GM13977 (cell line): ENCODE data around the gene GAS2L2.
"Not testable (repeated sequence)": the region's sequence is repeated elsewhere in the genome, so short reads cannot be mapped to it uniquely, and the experiment has no call there.

ENCODE experiments used
- DNase-seq: peaks from one replicate; pipeline ENCODE4 v3.0.0; 2012; ENCODE audit warnings: low spot score
- in situ Hi-C: fragments of 300-500 bp; cut with MboI; formaldehyde crosslinking; loops from one replicate; pipeline ENCODE4 v1.12.0; 2022; ENCODE audit warnings: low sequenced_read_pairs, low pct_unique_long_range_greater_than_20kb, mixed read lengths, inconsistent platforms; ENCODE audit not compliant: unreplicated experiment
- TF ChIP-seq, protein P1 (sequence below): IDR thresholded peaks from 2 replicates; pipeline ENCODE4 v1.5.1; 2012; ENCODE audit warnings: mild to moderate bottlenecking, control low read depth; ENCODE audit not compliant: insufficient read depth; ENCODE audit errors: extremely low read depth, missing control alignments

GAS2L2 gene

GRCh38 chr17:35760587-35760986 lies 7.5 kb upstream of the GAS2L2 start, which contains the start of gene C17orf50:
TSS of gene C17orf50 (plus strand) at chr17:35760887. CDS start at chr17:35760942, 55 bp downstream.
- in situ Hi-C loops: no loop called here
- DNase-seq: no peak
- TF ChIP-seq, protein P1, sequence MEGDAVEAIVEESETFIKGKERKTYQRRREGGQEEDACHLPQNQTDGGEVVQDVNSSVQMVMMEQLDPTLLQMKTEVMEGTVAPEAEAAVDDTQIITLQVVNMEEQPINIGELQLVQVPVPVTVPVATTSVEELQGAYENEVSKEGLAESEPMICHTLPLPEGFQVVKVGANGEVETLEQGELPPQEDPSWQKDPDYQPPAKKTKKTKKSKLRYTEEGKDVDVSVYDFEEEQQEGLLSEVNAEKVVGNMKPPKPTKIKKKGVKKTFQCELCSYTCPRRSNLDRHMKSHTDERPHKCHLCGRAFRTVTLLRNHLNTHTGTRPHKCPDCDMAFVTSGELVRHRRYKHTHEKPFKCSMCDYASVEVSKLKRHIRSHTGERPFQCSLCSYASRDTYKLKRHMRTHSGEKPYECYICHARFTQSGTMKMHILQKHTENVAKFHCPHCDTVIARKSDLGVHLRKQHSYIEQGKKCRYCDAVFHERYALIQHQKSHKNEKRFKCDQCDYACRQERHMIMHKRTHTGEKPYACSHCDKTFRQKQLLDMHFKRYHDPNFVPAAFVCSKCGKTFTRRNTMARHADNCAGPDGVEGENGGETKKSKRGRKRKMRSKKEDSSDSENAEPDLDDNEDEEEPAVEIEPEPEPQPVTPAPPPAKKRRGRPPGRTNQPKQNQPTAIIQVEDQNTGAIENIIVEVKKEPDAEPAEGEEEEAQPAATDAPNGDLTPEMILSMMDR: no peak

GRCh38 chr17:35757243-35757642 lies 4.2 kb upstream of the GAS2L2 start:
- in situ Hi-C loops: no loop called here

DNA sequence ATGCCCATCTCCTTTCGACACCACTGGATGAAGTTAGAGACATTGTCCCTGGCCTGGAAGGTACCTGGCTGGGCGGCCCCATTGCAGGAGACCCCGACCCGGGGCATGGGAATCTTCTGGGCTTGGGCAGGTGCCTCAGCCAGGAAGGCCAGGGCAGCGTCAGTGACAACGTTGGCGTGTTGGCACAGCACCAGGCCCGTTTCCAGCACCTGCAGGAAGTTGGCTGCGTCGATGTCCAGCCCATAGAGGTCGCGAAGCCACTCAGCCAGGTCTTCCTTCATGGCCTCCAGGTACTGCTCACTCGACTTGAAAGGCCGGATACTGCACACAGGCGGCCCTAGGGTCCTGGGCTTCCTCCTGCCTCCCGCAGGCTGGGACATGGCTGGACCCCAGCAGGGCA lies 568 bp downstream of the GAS2L2 start:
- DNase-seq: no peak
- in situ Hi-C loops: no loop called here
- TF ChIP-seq, protein P1: no peak

More at GRCh38 chr17:35757243-35757642, 4.2 kb upstream of the GAS2L2 start:
- TF ChIP-seq, protein P1: no peak
- no peak for DNase-seq

DNA sequence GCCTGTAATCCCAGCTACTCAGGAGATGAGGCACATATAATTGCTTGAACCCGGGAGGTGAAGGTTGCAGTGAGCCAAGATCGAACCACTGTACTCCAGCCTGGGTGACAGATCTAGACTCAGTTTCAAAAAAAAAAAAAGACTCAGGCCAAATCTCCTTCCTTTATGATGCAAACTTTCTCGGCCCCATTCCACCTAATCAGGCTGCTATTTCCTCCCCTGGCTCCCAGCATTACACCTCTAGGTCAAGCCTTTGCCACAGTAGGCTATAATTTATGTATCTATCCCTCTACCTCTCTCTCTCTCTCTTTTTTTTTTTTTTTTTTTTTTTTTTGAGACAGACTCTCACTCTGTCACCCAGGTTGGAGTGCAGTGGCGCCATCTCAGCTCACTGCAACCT lies 1.5 kb downstream of the GAS2L2 start:
- DNase-seq, in situ Hi-C loops: not testable (repeated sequence)

DNA sequence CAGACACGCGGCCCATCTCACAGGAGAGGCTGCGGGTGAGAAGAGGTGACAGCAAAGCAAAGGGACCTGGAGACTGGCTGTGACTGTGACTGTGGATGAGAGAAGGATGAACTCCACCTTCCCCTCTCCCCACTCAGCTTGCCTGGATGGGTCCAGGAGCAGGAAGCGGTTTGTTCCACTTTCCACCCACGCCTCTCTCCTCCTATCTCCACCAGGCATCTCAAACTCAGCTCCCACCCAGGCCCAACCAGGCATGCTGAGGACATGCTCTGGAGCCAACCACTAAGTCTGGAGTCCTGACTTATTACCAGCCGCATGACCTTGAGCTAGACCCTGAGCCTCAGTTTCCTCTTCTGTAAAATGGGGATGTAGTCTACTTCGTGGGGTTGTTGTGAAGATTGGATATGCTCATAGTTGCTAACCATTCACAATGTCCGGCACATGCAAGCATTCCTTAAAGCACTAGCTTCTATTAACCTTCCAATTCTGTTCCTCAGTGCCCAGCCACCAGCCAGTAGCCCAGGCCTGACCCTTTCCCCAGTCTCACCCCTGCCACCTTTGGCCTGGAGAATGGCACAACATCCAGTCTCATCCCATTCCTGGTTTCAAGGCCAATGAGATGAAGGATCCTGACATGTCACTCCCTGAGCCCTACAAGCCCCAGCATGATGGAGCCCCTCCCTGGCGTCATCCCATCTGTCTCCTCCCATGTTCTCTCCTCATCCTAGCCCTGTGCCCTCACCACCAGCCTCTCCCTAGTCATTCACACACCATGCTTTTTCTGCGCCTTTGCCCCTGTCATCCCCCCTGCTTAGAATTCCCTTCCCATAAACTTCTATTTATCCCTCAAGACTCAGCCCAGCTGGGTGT lies 2.3 kb downstream of the GAS2L2 start:
- no peak for DNase-seq
- in situ Hi-C loops: no loop called here
- TF ChIP-seq, protein P1: no peak

DNA sequence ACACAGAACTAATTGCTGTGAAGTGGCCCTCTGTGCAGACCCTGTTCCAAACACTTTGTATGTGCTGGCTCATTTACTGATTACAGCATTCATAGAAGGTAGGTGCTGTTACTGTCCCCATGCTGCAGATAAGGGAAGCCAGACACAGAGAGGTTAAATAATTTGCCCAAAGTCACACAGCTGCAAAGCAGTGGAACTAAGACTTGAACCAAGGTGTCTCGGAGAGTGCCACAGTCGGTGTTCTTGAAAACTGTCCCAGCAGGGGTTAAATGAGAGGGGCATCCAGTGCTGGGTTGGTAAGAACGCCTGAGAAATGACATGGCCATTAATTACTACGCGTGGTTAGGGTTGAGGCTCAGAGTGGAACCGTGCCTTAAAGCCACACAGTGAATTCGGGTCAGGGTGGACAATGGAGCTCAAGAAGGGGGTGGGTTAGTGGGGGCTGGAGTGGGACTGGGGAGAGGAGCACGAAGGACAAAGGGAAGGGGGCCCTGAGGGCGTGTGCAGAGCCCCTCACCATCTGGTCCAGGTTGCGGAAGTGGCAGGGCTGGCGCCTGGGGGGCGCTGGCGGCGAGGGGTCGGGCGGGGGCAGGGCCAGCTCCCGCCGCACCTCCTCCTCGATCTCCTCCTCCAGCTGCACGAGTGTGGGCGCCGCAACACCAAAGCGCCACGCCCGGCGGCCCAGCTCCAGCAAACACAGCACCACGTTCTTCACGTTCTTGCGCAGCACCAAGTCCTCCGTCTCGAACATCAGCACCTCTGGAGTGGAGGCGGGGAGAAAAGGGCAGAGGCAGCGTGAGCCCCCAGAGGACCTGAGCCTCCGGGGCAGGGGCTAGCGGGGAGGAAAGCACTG lies 3.3 kb downstream of the GAS2L2 start:
- TF ChIP-seq, protein P1: no peak
- DNase-seq: no peak
- in situ Hi-C loops: loop anchor here (25.0 kb wide), 1 partner anchor 137 kb away; no protein-coding TSS in a partner anchor
